K562 (cell line): ENCODE results near the gene NUP43. TPM values are rescaled to one million over a fixed set of nuclear protein-coding genes. Genes with fewer than 3 reads are reported as not detected.

Experiments used
- C11orf30 ChIP-seq: fragments of 450-650 bp; IDR thresholded peaks from 2 replicates; pipeline ENCODE4 v1.6.1; 2016; ENCODE audit warnings: low read depth, mild to moderate bottlenecking
- CBFA2T2 ChIP-seq: fragments of 450-650 bp; conservative IDR thresholded peaks from 2 replicates; pipeline ENCODE4 v1.6.1; 2017; ENCODE audit warnings: mild to moderate bottlenecking
- CHD1 ChIP-seq: fragments of 200-600 bp; sonication (generic); IDR thresholded peaks from one replicate; pipeline ENCODE4 v1.6.1; 2012; ENCODE audit warnings: mild to moderate bottlenecking, moderate library complexity, low read length, inconsistent platforms
- CREB3 ChIP-seq: fragments of 450-650 bp; conservative IDR thresholded peaks from 2 replicates; pipeline ENCODE4 v1.6.1; 2016; ENCODE audit warnings: missing genetic modification characterization, low read depth, mild to moderate bottlenecking, missing compliant biosample characterization, moderate library complexity
- ELF2 ChIP-seq: fragments of 250-450 bp; sonication (Bioruptor Pico); IDR thresholded peaks from 2 replicates; pipeline ENCODE4 v1.5.0; 2021; ENCODE audit warnings: mild to moderate bottlenecking
- FOXA3 ChIP-seq, 2 experiments: fragments of 450-650 bp in 1 of 2; sonication (generic) in 1 of 2; formaldehyde crosslinking; IDR thresholded peaks in 1 of 2; conservative IDR thresholded peaks in 1 of 2; 2 replicates each; pipeline versions ENCODE4 v1.4.0 to v1.8.0; 2020 to 2022; ENCODE audit warnings: mild to moderate bottlenecking in 2 of 2, missing genetic modification reagents in 1 of 2
- HCFC1 ChIP-seq: IDR thresholded peaks from 2 replicates; pipeline ENCODE4 v1.6.1; 2012; ENCODE audit warnings: low read depth, low read length, improper control_type of control experiment
- NBN ChIP-seq: fragments of 450-650 bp; IDR thresholded peaks from 2 replicates; pipeline ENCODE4 v1.6.1; 2016; ENCODE audit warnings: low read depth, mild to moderate bottlenecking
- NCOA1 ChIP-seq: fragments of 450-650 bp; IDR thresholded peaks from 2 replicates; pipeline ENCODE4 v1.6.1; 2016; ENCODE audit warnings: low read depth
- NFYB ChIP-seq: IDR thresholded peaks from 2 replicates; pipeline ENCODE4 v1.6.1; 2011; ENCODE audit warnings: mild to moderate bottlenecking, moderate library complexity; ENCODE audit not compliant: insufficient read length; ENCODE audit errors: extremely low read depth
- RCOR1 ChIP-seq, 2 experiments: IDR thresholded peaks; 2 replicates each; pipeline ENCODE4 v1.6.1; 2012; ENCODE audit warnings: low read depth in 2 of 2, low read length in 2 of 2, borderline replicate concordance in 1 of 2, improper control_type of control experiment in 1 of 2
- SMAD1 ChIP-seq: fragments of 150-350 bp; IDR thresholded peaks from 2 replicates; pipeline ENCODE4 v1.6.1; 2014; ENCODE audit warnings: low read length, low read depth; ENCODE audit not compliant: partially characterized antibody
- TFAM ChIP-seq: fragments of 250-450 bp; sonication (Bioruptor Pico); conservative IDR thresholded peaks from 2 replicates; pipeline ENCODE4 v1.5.0; 2021; ENCODE audit warnings: mild to moderate bottlenecking, moderate library complexity
- ZBTB9 ChIP-seq: fragments of 450-650 bp; formaldehyde crosslinking; IDR thresholded peaks from 2 replicates; pipeline ENCODE4 v1.4.0; 2020; ENCODE audit warnings: mild to moderate bottlenecking, moderate library complexity
- ZEB2 ChIP-seq: fragments of 450-650 bp; IDR thresholded peaks from 2 replicates; pipeline ENCODE4 v1.6.1; 2016
- ZNF407 ChIP-seq: fragments of 450-650 bp; IDR thresholded peaks from 2 replicates; pipeline ENCODE4 v1.6.1; 2016; ENCODE audit warnings: low read depth
- ZSCAN29 ChIP-seq: fragments of 450-650 bp; IDR thresholded peaks from 2 replicates; pipeline ENCODE4 v1.6.1; 2017
- polyA plus RNA-seq, 8 experiments: library from polyadenylated mRNA; depleted of rRNA in 4 of 8; stranded (reverse) in 5 of 8; unstranded in 3 of 8; fragments of >200 nt; fragmentation: Nextera tagmentation in 2 of 8; fragmentation: Illumina TruSeq in 1 of 8; extraction: Ambion mirVana in 2 of 8; extraction: Trizol in 1 of 8; gene quantifications; 2 replicates each; pipeline versions ENCODE4 v1.2.1 to v1.2.3, GENCODE V29; 2011 to 2014; ENCODE audit warnings: inconsistent platforms in 1 of 8, missing spikeins in 1 of 8
- total RNA-seq, 7 experiments: library from RNA; depleted of rRNA in 6 of 7; stranded (reverse); fragments of >200 nt in 6 of 7; fragmentation: Illumina TruSeq in 2 of 7; extraction: Trizol in 2 of 7; gene quantifications; 2 replicates each; pipeline versions ENCODE4 v1.2.1 to v1.2.3, GENCODE V29; 2011 to 2021; ENCODE audit warnings: low replicate concordance in 1 of 7

NUP43 gene
- total and polyA plus RNA-seq, 9 of the 15 experiments (the other 6 are each of a cell fraction or from before 2014, with no cell fraction given), result 28.9 to 136 (median 67.4) TPM

- TF ChIP-seq ZNF407 (peak; percentile 98), ZEB2 (no peak), ZBTB9 (peak; percentile 37; the same call in 1 of the 2 replicates), RCOR1 (IDR thresholded peaks at IDR 0.05; ENCODE audit: borderline replicate concordance in 1 of 2, low read depth in 2 of 2, low read length in 2 of 2) (peak in 1 of 2 experiments; percentile 86; a peak in 3 of 4 replicates), CBFA2T2 (no peak), NBN (peak; percentile 63), CHD1 (peak; percentile 63), CREB3 (tag) (no peak), ZSCAN29 (peak; percentile 90), NCOA1 (peak; percentile 40), SMAD1 (peak; percentile 47), FOXA3 (CRISPR knock-in tag; conservative IDR thresholded peaks at IDR 0.05 in 1 of 2, IDR thresholded peaks at IDR 0.05 in 1 of 2) (peak in 1 of 2 experiments; percentile 60; a peak in 1 of 4 replicates), TFAM (no peak), C11orf30 (peak; percentile 89; the same call in 1 of the 2 replicates), ELF2 (CRISPR knock-in tag) (no peak), HCFC1 (peak; percentile 73), NFYB (peak; percentile 97)
These were observed at the start of gene NUP43 (continued) for GRCh38 chr6:149746147-149746946.
